Stimulated activated CD4-positive, alpha-beta T cell treated with anti-CD3 and anti-CD28 coated beads, Interleukin-4, amount 100 ng/mL, for 48 hours (primary cell): ENCODE measurements around the gene SIK3.
"Not testable (repeated sequence)": the region's sequence is repeated elsewhere in the genome, so short reads cannot be mapped to it uniquely, and the experiment has no call there.

ENCODE experiments used
- DNase-seq, 2 donors: peaks; one replicate each; pipeline ENCODE4 v3.0.0-alpha.2; 2020; ENCODE audit warnings: low read depth in 2 of 2

Gene SIK3

GRCh38 chr11:117076941-117077691 is 21.1 kb downstream of the SIK3 start:
- no peak for DNase-seq

GRCh38 chr11:117075186-117075585 is 23.0 kb downstream of the SIK3 start:
- DNase-seq: no peak

GRCh38 chr11:117074119-117074518 is 24.1 kb downstream of the SIK3 start:
- DNase-seq: no peak

GRCh38 chr11:117073539-117073938 is 24.7 kb downstream of the SIK3 start:
- no peak for DNase-seq

GRCh38 chr11:117072517-117073461 is 25.4 kb downstream of the SIK3 start:
- no peak for DNase-seq

- DNase-seq: no peak
These were observed 26.9 kb downstream of the SIK3 start for GRCh38 chr11:117071344-117071787.

- no peak for DNase-seq
These were observed 28.2 kb downstream of the SIK3 start for GRCh38 chr11:117070016-117070415.

GRCh38 chr11:117068303-117068860 is 29.8 kb downstream of the SIK3 start:
- DNase-seq: no peak

GRCh38 chr11:117066959-117067358 is 31.3 kb downstream of the SIK3 start:
- DNase-seq: no peak

GRCh38 chr11:117064275-117064674 is 34.0 kb downstream of the SIK3 start:
- no peak for DNase-seq

GRCh38 chr11:117062498-117062897 is 35.7 kb downstream of the SIK3 start:
- no peak for DNase-seq

GRCh38 chr11:117061256-117061655 is 37.0 kb downstream of the SIK3 start:
- DNase-seq: no peak

GRCh38 chr11:117059611-117060148 is 38.5 kb downstream of the SIK3 start:
- DNase-seq: no peak

GRCh38 chr11:117058761-117059261 is 39.4 kb downstream of the SIK3 start:
- DNase-seq: no peak

GRCh38 chr11:117057727-117058126 is 40.5 kb downstream of the SIK3 start:
- no peak for DNase-seq

- no peak for DNase-seq
These were observed 40.9 kb downstream of the SIK3 start for GRCh38 chr11:117057317-117057716.

- DNase-seq: no peak
These were observed 42.8 kb downstream of the SIK3 start for GRCh38 chr11:117055469-117055868.

GRCh38 chr11:117054382-117054781 is 43.8 kb downstream of the SIK3 start:
- DNase-seq: no peak

GRCh38 chr11:117052196-117053149 is 45.8 kb downstream of the SIK3 start:
- DNase-seq: no peak

GRCh38 chr11:117050121-117050520 is 48.1 kb downstream of the SIK3 start:
- not testable (repeated sequence) for DNase-seq

GRCh38 chr11:117046627-117047026 is 51.6 kb downstream of the SIK3 start:
- not testable (repeated sequence) for DNase-seq
